CD4-positive, alpha-beta T cell (primary cell): ENCODE measurements around the gene GGTA1. TPM values are rescaled to one million over a fixed set of nuclear protein-coding genes. Genes with fewer than 3 reads are reported as not detected.

ENCODE experiments used
- ATAC-seq: fragments of 200-7000 bp; cut with Tn5 transposase; one replicate; pipeline ENCODE4 v1.10.0; 2022; ENCODE audit warnings: mild to moderate bottlenecking; ENCODE audit not compliant: poor library complexity
- CTCF ChIA-PET: fragments of 350-600 bp; sonication (Branson Sonifier 250); formaldehyde crosslinking; loops from one replicate; lab custom pipeline; 2021; ENCODE audit warnings: antibody characterized with exemption, inconsistent platforms; lab: Charles Lee
- POLR2A ChIA-PET: fragments of 350-600 bp; sonication (Branson Sonifier 250); formaldehyde crosslinking; loops from one replicate; lab custom pipeline; 2021; ENCODE audit warnings: antibody characterized with exemption, inconsistent platforms; lab: Charles Lee
- DNase-seq, 14 experiments: peaks; one replicate each; pipeline ENCODE4 v3.0.0-alpha.2; 2013 to 2020; ENCODE audit warnings: mixed read lengths in 2 of 14
- H3K27ac ChIP-seq, 2 donors: one replicate each; pipeline versions ENCODE4 v1.5.1 to v1.7.0; 2013; ENCODE audit warnings: low read length in 2 of 2, low read depth in 1 of 2, mild to moderate bottlenecking in 1 of 2
- H3K27me3 ChIP-seq, 2 experiments: 1 replicate in 1 of 2; 2 replicates in 1 of 2; pipeline versions ENCODE4 v1.6.1 to v1.7.0; 2013; ENCODE audit warnings: low read length in 2 of 2, control low read depth in 1 of 2, mild to moderate bottlenecking in 1 of 2, moderate library complexity in 1 of 2; ENCODE audit not compliant: insufficient read depth in 2 of 2, control insufficient read depth in 1 of 2
- H3K36me3 ChIP-seq: one replicate; pipeline ENCODE4 v1.6.1; 2013; ENCODE audit warnings: low read length, control low read depth; ENCODE audit not compliant: insufficient read depth
- H3K4me1 ChIP-seq: one replicate; pipeline ENCODE4 v1.6.1; 2013; ENCODE audit warnings: low read length, control low read depth; ENCODE audit not compliant: insufficient read depth
- H3K4me3 ChIP-seq: one replicate; pipeline ENCODE4 v1.5.1; 2013; ENCODE audit warnings: mild to moderate bottlenecking, low read length, moderate library complexity
- H3K9me3 ChIP-seq, 2 experiments: 1 replicate in 1 of 2; 2 replicates in 1 of 2; pipeline versions ENCODE4 v1.6.1 to v1.7.0; 2013; ENCODE audit warnings: low read length in 2 of 2, mild to moderate bottlenecking in 2 of 2, control low read depth in 1 of 2, moderate library complexity in 1 of 2; ENCODE audit not compliant: control insufficient read depth in 1 of 2, insufficient read depth in 1 of 2
- H3K27ac Mint-ChIP-seq: one replicate; pipeline ENCODE4 v1.8.0; 2020; ENCODE audit warnings: mixed read lengths
- H3K27me3 Mint-ChIP-seq: one replicate; pipeline ENCODE4 v1.8.0; 2021; ENCODE audit warnings: mixed read lengths
- H3K36me3 Mint-ChIP-seq: one replicate; pipeline ENCODE4 v1.8.0; 2021; ENCODE audit warnings: low read depth, mixed read lengths
- H3K4me1 Mint-ChIP-seq: one replicate; pipeline ENCODE4 v1.8.0; 2021; ENCODE audit warnings: low read depth, mixed read lengths
- H3K4me3 Mint-ChIP-seq: one replicate; pipeline ENCODE4 v1.8.0; 2020; ENCODE audit warnings: mild to moderate bottlenecking, mixed read lengths
- H3K9me3 Mint-ChIP-seq: one replicate; pipeline ENCODE4 v1.8.0; 2020; ENCODE audit warnings: mixed read lengths
- intact Hi-C, 2 experiments: fragments of 100-400 bp; cut with DNase I in 1 of 2; cut with micrococcal nuclease in 1 of 2; formaldehyde crosslinking; loops; one replicate each; pipeline versions ENCODE4 v1.15.1 to v1.9.0; 2023 to 2025; cut with DNase I, micrococcal nuclease
- total RNA-seq, 174 experiments: library from RNA in 2 of 174; stranded (reverse) in 2 of 174; gene quantifications; one replicate each; pipeline ENCODE4 v1.2.3 and lab custom pipeline; 2021 to 2026
- TF ChIP-seq, protein P1 (sequence below): fragments of 200-600 bp; IDR thresholded peaks from one replicate; pipeline ENCODE4 v1.8.0; 2022; ENCODE audit warnings: antibody characterized with exemption, mild to moderate bottlenecking

GGTA1 gene
- total RNA-seq, 2 experiments from 2014 or later = not detected

GRCh38 chr9:121405899-121406298 is 93.7 kb downstream of the GGTA1 start:
- ChIA-PET CTCF (interaction anchor here (1.4 kb wide), 1 partner anchor 86 kb away, joined by 10 read pairs; no protein-coding TSS in a partner anchor), POLR2A (no interaction called here)
- DNase-seq (no peak), ATAC-seq (no peak)
- H3K9me3 ChIP-seq = peaks cover 0 to 5% of the 10 kb centered on the region in 2 experiments
- Mint-ChIP-seq H3K4me1 (no peaks in the 10 kb centered on the region), H3K36me3 (no peaks in the 10 kb centered on the region), H3K27ac (no peak overlapping the region), H3K27me3 (no peaks in the 10 kb centered on the region), H3K9me3 (peaks cover 3% of the 10 kb centered on the region), H3K4me3 (no peak overlapping the region)
- no peaks in the 10 kb centered on the region for H3K27me3 ChIP-seq
- TF ChIP-seq, protein P1, sequence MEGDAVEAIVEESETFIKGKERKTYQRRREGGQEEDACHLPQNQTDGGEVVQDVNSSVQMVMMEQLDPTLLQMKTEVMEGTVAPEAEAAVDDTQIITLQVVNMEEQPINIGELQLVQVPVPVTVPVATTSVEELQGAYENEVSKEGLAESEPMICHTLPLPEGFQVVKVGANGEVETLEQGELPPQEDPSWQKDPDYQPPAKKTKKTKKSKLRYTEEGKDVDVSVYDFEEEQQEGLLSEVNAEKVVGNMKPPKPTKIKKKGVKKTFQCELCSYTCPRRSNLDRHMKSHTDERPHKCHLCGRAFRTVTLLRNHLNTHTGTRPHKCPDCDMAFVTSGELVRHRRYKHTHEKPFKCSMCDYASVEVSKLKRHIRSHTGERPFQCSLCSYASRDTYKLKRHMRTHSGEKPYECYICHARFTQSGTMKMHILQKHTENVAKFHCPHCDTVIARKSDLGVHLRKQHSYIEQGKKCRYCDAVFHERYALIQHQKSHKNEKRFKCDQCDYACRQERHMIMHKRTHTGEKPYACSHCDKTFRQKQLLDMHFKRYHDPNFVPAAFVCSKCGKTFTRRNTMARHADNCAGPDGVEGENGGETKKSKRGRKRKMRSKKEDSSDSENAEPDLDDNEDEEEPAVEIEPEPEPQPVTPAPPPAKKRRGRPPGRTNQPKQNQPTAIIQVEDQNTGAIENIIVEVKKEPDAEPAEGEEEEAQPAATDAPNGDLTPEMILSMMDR = no peak
- H3K4me3 ChIP-seq = no peak overlapping the region
- intact Hi-C loops = loop anchor here in 1 of 2 experiments (10.0 kb wide), 1 partner anchor 421 kb away; no protein-coding TSS in a partner anchor
- no peaks in the 10 kb centered on the region for H3K4me1 ChIP-seq
- no peaks in the 10 kb centered on the region for H3K36me3 ChIP-seq
- no peak overlapping the region for H3K27ac ChIP-seq

Other genes starting within 250 kb of the GGTA1 start
- 1 to 10 TPM; 2.6 to 2.7 TPM for gene GSN, start 231.7 kb downstream of the GGTA1 start, total RNA-seq
- 10 to 100 TPM; 26.1 to 27.9 TPM for gene STOM, start 129.6 kb downstream of the GGTA1 start, total RNA-seq
- gene DAB2IP, start 151.8 kb upstream of the GGTA1 start, total RNA-seq = under 1 TPM in 1 of 2 experiments, not detected in 1; 0.06 TPM